ENCODE results near the gene RPUSD1.
"Not testable (repeated sequence)": the region's sequence is repeated elsewhere in the genome, so short reads cannot be mapped to it uniquely, and the experiment has no call there.

Gene RPUSD1

DNA sequence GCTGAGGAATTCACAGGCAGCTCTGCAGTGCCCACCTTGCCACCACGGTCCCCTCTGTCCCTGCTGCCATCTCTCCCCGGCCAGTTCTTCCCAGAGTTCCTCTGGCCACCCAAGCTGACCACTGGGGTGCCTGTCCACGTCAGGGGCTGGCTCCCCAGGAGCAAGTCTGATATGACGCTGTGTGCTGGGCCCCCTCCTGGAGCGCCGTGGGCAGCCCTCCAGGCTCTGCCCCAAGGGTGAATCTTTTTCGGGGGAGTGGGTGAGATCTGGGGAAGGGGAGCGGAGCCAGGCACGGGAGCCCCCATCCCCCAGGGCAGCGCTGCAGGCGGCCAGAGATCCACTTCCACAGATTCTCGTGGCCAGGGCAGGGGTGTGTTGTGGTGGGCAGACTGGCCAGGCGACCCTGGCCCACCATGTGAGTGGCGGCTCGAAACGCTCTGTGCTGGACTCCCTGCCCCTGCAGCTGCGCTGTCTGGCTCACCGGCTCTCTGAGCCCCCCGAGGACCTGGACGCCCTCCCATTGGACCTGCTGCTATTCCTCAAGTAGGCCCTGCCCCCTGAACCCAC, 23.9 kb downstream of the RPUSD1 start:
- no peak for DNase-seq

DNA sequence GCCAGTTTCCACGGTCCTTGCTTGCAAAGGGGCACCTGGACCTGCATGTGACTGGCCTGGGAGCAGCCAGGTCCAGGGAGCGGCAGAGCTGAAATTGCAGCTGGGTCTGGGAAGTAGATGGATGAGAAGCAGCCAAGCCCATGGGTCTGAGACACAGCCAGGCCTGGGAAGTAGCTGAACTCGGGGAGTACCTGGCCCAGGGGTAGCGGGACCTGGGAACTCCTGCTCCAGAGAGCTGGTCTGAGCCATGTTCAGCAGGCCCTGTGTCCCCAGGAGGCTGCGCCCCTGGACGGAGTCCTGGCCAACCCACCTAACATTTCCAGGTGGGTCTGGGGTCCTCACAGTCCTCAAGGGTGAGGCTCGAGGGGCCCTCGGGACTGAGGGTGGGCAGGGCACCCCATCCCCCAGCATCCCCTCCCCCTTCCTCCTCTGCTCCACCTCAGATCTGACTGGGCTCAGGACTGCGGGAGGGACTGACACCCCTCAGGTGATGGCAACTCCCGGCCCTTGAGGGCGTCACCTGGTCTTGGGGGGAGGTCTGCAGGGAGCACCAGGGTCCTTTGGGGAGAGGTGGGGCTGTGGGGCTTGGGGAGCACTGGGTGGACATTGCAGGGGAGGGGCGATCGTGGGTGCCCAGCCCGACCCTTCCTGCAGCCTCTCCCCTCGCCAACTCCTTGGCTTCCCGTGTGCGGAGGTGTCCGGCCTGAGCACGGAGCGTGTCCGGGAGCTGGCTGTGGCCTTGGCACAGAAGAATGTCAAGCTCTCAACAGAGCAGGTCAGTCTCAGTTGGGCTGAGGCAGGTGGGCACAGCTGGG, 24.6 kb downstream of the RPUSD1 start:
- DNase-seq: no peak

DNA sequence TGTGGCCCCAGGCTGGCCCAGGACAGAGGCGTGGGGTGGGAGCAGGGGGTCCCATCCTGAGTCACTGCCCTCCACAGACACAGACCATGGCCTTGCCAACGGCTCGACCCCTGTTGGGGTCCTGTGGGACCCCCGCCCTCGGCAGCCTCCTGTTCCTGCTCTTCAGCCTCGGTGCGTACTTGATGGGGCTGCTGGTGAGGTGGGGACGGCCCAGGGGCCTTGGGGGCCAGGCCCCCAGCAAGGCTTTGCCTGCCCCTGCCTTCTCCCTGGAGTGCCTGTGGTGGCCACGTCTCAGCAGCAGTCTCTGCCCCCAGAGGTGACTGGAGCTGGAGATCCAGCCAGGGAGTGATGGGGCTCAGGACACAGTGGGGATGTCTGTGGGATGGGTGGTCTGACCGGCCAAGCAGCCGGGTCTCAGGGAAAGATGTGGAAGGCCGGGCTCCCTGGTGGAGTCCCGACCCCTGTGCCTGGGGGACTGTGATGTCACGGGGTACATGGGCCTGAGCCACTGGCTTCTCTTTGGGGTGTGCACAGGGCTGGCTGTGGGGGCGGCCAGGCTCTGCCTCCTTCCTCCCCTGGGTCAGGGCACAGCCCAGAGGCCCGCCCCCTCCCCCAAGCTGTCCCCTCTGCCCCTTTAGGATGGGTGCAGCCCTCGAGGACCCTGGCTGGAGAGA, 25.4 kb downstream of the RPUSD1 start:
- no peak for DNase-seq

DNA sequence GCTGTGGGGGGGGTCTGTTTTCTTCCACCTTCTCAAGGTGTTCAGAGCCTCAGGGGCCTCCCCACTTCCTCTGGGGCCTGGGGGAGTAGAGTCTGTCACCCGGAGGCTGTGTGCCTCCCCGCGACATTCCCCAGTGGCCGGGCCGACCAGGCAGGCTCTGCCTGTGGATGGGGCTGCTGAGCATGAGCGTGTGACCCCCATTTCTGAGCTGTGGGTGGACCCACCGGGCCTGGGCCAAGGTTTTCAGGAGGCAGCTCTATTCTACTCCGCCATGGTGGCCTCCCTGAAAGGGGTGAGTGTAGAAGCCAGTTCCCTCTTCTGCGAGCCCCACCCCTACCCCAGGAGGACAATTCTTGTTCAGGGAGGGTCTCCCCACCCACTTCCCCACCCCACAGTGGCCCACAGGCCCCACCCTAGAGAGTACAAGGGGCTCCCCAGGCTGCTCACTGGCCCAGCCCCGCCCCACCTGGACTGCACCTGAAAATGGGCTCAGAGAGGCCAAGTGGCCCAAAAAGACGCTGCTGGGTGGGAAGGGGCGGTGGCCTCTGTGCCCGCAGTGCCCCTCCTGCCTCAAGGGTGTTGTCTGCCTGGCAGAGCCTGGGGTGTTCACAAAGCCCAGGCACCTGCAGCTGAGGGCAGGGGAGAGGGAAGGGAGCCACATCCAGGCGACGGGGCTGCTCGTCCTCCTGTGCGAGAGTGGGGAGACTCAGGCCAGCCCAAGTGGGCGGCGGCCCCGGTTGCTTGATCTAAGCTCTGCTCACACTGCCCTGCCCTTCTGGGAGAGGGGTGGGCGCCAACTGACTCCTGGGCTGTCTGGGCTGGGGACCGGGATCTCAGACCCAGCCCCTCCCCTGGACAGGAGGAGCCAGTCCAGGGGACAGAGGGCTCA, 26.3 kb downstream of the RPUSD1 start:
- no peak for DNase-seq

DNA sequence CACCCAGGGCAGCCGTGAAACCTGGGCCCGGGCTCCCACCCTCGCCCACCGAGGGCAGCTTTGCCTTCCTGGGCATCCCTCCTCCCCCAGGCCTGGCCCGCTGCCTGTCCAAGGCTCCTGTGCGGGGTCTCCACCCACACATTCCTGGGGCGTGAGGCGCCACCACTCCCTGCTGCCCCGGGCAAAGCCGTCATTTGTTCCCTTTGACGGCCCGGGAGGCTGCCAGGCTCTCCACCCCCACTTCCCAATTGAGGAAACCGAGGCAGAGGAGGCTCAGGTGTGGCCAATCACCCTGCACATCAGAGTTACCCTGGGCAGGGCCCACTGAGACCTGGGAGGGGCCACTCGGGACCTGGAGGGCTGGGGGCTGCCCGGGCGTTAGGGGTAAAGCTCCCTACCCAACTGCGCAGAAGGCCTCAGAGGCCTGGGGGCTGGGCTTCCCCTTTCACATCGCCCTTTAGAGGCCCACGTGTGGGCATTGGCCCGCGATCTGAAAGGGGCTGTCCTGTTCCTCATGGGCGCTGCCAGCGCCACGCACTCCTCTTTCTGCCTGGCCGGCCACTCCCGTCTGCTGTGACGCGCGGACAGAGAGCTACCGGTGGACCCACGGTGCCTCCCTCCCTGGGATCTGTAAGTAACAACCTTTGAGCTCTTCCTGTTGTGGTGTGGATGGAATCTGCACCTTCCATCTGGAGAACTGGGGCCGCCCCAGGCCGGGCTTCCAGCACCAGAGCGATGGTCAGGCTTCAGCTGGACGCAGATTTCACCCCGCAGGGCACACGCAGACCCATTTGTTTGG, 27.4 kb downstream of the RPUSD1 start, which contains the start of gene MSLN:
Gene MSLN, plus strand, starts transcription at position 190 of the 799 bp plus-strand sequence. CDS start 1,947 bp downstream, outside the sequence.
- DNase-seq: no peak

DNA sequence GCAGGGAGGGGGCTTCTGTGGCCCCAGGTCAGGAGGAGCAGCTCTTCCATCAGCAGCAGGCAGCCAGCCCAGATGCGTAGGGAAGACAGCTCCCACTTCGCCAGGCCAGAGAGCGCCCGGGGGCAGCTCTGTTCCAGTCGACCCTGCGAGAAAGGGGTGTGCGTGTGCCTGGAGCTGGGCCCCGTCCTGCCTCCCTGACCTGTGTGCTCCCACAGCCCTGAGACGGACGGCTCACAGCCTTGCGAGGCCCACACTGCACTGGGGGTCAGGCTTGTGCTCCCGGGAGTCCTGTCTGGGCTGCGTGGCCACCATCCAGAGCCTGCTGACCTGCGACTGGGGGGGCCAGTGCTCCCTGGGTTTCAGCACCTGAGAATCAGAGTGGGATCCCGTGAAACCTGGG, 28.1 kb downstream of the RPUSD1 start:
- DNase-seq: no peak

DNA sequence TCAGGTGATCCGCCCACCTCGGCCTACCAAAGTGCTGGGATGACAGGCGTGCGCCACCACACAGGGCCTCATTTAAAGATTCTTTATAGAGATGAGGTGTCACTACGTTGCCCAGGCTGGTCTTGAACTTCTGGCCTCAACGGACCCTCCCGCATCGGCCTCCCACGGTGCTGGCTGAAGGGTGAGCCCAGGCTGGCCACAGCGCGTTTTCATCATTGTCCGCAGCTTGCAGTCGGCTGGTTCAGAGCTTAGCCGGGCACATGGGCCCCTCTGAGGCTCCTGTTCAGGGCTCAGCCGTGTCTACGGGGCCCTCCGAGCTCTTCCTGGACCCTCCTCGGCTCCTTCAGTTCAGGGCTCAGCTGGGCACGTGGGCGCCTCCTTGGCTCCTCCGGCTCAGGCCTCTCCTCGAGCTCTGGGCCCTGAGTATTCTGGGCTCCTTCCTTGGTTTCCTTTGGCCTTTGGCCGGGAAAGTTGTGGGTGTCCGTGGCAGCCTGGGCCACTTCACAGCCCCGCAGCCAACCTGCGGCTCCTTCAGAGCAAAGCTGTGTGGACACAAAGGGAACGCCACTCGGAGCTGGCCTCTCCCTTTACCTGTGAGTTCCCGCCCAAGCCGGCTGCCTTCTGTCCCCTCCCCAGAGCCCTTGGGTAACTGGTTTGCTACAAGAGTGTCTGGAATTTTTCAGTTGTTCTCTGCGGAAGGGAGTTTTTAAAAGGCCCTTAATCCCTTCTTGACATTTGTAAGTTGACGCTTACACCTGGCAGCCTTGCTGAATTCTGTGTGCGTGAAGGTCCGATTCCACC, 28.9 kb downstream of the RPUSD1 start:
- DNase-seq: no peak

DNA sequence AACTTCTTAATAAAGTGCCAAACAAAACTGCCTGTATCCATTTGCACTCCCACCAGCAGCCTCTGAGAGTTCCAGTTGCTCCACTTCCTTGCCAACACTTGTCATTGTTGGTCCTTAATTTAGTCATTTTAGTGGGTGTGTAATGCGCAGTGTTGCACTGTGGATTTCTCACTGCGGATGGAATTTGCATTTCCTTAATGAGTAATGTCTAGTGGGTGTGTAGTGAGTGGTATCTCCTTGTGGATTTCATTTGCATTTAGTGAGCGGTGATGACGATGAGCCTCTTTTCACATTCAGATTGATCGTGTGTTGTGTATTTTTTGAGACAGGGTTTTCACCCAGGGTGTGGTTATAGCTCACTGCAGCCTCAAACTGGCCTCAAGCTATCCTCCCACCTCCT, 31.8 kb downstream of the RPUSD1 start:
- no peak for DNase-seq

DNA sequence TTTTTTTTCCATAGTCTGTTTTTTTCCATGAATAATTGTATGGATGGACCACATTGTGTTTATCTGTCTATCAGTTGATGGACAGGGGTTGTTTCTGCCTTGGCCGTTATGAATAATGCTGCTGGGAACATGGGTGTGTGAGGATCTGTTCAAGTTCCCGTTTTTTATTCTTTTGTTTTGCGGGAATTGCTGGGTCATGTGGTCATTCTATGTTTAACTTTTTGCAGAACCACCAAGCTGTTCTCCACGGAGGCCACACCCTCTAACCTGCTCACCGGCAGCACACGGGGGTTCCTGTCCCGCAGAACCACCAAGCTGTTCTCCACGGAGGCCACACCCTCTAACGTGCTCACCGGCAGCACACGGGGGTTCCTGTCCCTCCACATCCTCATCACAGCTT, 33.5 kb downstream of the RPUSD1 start:
- no peak for DNase-seq

DNA sequence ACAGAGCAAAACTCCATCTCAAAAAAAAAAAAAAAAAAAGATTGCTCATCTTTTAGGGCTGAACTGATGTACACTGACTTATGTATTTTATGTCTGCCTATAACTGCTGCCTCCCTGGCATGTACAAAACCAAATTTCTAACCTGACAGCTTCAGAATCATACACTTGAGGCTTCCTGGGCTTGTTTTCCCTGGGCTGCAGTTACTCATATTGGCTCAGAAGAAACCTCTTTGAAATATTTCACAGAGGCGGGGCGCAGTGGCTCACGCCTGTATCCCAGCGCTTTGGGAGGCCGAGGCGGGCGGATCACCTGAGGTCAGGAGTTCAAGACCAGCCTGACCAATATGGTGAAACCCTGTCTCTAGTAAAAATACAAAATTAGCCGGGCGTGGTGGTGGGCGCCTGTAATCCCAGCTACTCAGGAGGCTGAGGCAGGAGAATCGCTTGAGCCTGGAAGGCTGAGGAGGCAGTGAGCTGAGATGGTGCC, 34.0 kb downstream of the RPUSD1 start:
- not testable (repeated sequence) for DNase-seq

DNA sequence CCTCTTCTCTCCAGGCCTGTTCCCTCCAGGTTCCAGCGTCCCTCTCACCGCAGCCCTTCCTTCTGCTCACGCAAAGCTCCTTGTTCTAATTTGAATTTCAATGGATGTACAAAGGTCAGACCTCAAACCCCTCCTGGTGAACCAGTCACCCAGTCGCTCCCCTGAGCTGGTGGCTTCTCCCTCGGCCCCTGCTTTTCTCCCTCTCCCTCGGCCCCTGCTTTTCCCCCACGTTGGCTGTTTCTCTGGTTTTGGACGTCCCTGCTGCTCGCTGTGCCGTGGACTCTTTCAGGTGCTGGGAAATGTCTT, 36.2 kb downstream of the RPUSD1 start:
- no peak for DNase-seq

DNA sequence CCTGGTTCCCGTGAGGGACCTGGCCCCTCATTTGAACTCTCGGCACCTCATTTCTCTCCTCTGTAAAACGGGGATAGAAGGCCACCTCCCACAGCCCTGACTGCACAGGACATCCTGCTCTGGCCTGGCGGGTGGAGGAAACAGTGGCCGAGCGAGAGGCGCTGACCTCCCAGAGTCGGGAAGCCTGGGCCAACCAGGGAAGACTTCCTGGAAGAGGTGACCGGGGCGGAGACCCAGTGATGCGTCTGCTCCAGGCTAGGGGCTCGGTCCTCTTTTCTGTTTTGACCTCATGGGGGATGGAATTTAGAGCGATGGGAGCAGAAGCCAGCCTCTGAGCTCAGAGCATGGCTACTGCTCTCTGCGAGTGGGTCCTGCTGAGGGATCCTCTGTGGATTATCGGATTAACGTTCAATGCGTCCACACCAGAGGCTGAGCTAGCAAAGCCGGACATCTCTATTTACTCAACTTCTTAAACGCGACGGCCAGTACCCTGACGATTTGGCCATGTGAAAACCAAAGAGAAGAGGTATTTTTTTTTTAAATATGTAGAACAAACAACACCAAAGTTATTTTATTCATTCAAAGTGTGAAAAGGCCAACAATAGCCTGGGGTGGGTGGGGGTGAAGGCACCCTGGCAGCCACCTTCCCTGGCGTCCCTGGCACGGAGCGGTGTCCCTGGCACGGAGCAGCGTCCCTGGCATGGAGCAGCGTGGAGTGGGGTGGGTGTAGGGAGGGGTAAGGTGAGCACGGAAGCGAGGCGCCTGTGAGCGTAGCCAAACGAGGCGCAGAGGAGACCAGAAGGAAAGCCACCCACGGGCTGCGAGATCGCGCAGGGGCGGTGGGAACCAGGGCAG, 36.8 kb downstream of the RPUSD1 start:
- no peak for DNase-seq

DNA sequence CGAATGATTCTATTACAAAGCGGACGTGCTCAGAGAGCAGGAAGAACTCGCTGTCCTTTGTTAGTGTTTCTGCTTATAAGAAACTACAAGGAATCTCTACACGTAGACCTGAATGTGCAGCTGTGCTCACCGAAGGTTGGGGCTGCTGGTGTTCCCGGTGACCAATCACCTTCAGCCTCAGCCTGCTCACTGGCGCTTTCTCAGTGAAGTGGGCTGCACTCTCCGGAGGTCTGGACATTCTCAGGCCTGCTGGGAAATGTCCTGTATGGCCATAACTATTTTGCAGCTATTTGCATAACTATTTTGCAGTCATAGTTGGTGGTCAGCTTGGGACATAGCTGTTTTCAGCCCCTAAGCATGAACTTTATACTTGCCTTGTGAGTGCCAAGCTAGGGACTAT, 37.7 kb downstream of the RPUSD1 start:
- DNase-seq: no peak

DNA sequence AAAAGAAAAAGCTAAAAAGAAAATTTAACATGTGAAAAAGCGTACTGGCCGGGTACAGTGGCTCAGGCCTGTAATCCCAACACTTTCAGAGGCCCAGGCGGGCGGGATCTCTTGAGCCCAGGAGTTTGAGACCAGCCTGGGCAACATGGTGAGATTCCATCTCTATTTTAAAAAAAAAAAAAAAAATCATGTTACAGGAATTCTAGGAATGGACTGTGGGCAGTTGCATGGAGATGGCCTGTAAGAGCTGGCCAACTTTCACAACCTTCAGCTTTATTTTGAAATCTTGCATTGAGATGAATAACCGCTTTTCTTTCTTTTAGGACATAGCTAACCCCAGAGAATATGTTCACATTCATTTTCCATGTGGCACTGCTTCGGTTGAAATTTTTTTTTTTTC, 39.2 kb downstream of the RPUSD1 start:
- DNase-seq: no peak

DNA sequence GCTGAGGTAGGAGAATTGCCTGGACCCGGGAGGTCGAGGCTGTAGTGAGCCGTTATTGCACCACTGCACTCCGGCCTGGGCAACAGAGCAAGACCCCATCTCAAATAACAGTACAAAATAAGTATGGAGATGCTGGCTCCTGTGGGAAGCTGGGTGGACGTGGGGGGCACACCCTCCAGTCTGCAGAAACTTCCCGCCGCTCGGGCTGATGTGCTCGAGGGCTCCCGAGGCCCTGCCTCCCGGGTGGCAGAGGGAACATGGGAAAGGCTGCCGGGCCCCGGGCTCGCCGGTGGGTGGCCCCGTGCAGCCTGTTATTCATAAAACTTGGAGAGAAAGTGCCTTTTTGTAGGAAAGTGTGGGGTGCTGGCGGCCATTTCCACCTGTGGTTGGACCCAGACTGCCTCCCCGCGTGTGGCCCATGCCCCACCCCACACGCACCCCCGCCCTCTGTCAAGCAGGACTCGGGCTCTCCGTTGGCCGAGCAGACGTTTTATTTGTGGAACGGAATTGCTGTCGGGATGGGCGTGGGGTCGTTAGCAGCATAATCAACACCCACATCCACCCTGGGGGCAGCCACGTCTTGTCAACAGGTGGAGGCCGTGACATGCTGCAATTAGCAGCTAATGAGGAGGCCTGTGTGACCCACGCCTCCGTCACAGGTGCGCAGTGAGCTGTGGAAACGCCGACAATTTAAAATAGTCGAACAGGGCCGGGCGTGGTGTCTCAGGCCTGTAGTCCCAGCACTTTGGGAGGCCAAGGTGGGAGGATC, 40.0 kb downstream of the RPUSD1 start:
- no peak for DNase-seq

DNA sequence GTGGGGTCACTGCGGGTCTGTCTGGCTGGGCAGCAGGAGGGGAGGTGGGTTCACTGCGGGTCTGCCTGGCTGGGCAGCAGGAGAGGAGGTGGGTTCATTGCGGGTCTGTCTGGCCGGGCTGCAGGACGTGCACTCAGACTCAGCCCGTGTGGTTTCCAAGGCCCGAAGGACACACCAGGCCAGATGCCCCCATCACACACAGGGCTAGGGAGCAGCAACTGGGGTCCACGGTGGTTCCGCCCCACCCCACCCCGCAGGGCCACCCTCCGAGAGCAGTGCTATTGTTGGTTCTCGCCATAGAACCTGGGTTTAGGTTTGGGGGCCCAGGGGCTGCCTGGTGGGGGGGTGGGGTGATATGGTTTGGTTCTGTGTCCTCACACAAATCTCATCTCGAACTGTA, 41.5 kb downstream of the RPUSD1 start:
- DNase-seq: no peak

DNA sequence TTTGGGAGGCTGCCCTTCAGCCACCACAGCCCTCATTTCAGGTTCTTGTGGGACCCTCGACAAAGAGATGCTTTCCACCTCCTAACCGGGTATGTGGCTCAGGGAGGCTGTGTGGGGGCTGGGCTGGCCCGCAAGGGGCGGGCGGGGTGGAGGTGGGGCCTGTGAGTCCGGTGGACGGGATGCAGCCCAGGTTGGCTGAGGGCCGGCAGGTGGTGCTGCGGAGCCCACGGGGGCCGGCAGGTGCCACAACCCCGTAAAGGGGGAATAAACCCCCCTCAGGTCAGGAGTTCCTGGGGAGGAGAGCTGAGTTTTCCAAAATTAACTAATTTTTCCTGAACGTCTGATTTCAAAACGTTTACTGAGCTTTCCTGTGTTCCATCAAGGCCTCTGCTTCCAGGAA, 42.4 kb downstream of the RPUSD1 start:
- DNase-seq: no peak

DNA sequence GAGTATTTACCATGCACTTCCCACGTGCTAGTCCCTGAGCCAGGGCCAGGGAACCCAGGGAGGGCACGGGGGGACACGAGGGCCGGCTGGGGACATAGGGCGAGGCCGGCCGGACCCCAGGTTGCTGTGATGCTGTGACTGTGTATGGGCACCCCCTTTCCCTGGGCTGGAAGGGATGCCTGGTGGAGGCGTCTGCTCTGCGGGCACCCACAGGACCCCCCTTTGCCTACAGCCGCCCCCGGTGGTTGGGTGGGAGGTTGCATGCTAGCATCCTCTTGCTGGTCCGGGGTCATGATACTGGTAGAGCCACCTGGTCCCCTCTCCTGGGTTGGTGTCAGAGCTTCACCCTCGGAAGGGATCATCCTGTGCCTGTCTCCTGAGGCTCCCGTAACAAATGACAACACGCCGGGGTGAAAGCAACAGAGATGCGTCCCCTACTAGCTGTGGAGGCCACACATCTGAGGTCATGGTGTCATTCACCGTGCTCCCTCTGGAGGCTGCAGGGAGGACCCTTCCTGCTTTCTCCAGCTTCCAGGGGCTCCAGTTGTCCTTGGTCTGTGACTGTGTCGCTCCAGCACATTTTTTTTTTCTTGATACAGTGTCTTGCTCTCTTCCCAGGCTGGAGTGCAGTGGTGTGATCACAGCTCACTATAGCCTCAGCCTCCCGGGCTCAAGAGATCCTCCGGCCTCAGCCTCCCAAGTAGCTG, 44.2 kb downstream of the RPUSD1 start:
- DNase-seq: no peak

DNA sequence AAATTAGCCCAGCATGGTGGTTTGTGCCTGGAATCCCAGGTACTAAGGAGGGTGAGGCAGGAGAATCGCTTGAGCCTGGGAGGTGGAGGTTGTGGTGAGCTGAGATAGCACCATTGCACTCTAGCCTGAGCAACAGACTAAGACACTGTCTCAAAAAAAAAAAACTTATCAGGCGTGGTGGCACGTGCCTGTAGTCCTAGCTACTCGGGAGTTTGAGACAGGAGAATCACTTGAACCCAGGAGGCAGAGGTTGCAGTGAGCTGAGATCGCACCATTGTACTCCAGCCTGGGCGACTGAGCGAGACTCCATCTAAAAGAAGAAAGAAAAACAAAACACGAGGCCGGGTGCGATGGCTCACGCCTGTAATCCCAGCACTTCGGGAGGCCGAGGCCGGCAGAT, 45.3 kb downstream of the RPUSD1 start:
- DNase-seq: not testable (repeated sequence)

All from stimulated activated naive CD4-positive, alpha-beta T cell treated with Interleukin-2 at 50 U/mL for 16 hours (primary cell).